ENCODE data around the gene RPS21.

Gene RPS21

DNA sequence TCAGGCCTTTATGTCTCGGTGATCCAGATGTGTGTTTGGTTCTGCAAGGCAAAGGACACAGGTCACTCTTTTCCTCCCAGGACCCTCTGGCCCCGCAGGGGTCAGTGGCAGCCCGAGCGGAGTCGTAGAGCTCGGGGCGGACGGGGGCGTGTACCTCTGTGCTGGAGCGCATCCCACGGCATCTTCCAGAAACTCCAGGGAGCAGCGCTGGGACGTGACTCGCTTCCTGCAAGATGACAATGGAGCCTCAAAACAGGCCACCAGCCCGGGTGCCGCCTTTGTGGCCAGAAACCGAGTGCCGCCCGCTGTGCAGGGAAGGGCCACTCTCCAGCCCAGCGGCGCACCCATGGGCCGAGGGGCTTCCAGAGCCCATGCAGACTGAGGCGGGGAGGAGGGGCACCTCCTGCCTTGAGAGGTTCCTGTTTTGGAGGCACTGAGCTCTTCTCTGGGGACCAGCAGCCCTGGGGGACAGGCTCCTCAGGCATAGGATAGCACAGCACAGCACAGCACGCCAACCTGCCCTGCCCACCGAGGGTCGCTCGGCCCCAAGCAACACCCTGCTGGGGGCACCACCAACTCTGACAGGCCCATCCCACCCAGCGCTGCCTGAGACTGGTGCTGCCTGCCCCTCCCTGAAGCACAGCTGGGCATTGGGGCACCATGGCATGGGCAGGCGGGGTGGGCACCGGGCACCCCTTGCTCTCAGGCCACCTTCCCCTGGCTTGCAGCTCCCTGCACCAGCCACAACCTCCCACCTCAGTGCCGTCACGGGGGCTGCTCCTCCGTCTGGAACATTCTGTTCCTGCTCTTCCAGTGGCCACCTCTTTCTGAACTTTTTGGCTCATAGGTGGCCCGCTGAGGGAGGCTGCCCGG lies 9.7 kb downstream of the RPS21 start:
- no peak for DNase-seq (ENCODE audit: low spot score)

DNA sequence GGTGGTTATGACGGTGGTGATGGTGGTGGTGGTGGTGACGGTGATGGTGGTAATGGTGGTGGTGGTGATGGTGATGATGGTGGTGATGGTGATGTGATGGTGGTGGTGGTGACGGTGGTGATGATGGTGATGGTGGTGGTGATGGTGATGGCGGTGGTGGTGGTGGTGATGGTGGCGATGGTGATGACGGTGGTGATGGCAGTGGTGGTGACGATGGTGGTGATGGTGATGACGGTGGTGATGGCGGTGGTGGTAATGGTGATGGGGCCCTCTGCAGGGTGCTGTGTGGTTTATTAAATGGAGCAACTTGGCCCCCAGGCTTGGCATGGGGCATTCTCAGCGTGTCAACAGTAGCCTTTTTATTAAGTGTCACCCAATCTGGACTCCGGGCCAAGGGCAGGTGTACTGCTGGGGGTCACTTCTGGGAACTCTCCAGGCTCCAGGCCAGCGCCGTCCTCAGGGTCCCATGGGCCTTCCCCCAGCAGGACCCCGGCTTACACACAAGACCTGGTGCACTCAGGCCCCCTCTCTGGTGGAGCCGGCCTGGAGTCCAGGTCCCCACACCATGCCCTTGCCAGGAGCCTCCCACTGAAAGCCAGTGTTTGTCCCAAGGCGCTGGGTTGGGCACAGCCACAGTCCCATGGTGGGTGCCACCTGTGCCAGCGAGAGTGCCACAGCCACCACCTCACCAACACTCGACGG lies 11.4 kb downstream of the RPS21 start:
- DNase-seq (ENCODE audit: low spot score) = no peak

DNA sequence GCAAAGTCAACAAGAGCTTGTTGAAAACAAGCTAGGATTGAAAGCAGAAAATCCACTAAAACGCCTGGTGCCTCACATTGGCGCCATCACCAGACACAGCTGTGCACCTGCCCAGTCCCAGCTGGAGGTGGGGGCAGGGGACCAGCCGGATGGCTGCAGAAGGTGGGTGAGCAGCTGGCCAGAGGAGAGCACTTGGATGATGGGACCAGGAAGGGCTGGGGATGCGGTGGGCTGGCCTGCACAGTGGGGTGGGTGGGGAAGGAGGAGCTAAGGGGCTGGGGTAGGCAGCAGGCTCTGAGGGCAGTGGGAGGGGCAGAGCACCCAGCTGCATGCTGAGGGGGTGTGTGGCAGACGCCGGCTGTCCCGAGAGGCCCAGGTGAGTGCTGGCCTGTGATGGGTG lies 13.1 kb downstream of the RPS21 start:
- DNase-seq (ENCODE audit: low spot score) = no peak

DNA sequence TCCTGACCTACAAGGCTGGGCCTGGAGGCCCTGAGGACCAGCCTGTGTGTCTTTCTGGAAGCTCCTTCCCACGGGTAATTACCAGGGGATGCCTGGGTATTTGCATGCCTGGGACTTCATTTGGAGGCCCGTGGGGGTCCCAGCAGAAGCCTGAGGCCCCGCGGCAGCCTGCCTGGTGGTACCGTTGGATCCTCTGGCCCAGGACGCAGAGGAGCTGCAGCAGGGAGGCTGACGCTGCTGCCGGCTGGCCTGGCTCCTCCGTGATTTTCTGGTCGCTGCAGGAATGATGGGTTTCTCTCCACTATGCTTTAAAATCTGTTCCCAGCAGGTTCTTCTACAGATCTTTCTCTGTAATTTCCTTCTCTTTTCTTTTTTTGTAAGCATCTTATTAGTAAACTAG lies 13.6 kb downstream of the RPS21 start:
- no peak for DNase-seq (ENCODE audit: low spot score)

DNA sequence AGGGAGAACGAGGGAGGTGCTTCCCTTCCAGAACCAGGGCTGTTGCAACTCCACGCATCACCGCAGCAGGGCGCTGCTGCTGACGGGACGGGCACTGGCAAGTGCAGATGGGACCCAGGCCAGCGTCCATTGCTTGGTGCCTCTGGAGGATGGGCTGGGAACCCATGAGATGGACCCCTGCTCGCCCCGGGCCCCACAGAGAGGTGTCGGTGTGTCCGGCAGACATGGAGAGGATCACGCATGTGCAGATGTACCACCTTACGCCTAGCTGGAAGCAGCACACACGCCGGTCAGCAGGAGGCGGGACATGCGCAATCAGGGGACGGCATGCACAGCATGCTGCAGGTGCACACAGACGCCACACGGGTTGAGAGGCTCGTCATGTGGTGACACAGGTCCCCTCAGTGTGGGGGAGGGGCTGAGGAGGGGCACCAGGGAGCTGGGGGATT lies 14.5 kb downstream of the RPS21 start:
- no peak for DNase-seq (ENCODE audit: low spot score)

DNA sequence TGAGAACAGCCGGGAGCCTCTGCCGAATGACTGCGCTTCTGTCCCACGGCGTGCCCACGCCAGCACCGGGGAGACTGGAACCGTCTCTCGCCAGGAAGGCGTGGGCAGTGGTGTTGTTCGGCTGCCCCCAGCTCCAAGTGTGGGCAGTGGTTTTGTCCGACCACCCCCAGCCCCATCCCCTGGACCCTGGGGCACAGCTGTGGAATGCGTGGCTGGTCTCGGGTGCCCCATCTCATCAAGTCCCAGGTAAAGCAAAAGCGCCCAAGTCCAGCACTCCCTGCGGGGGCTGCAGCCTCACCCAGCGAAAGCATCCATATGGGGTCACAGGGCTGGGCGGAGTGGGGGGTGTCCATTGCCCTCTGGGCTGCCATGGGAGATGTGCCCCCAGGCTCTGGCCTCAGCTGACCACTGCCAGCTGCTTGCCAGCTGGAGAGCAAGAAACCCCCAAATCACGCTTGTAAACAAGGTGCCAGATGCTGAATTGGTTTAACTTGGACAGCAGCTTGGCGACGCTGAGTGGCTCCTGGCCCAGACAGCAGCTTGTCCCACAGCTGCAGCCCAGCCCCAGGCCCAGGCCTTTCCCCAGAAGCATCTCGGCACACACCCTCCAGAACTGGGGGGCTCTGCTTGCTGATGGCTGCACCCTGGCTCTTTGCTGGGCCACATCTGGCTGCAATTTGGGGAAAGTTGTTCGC lies 15.7 kb downstream of the RPS21 start:
- DNase-seq (ENCODE audit: low spot score) = no peak

DNA sequence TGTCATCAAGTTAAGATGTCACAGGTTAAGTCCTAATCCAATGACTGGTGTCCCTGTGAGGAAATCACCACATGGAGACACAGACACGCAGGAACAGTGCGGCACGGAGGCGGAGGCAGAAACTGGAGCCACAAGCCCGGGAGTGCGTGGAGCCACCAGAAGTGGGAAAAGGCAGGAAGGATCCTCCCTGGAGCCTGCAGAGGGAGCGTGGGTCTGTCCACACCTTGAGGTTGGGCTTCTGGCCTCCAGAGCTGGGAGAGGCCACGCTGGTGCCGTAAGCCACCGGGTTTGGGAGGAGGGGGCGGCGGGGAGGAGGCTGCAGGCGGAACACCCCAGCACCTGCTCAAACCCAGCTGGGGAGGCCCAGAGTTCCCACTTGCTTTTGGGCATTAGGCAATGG lies 16.4 kb downstream of the RPS21 start:
- no peak for DNase-seq (ENCODE audit: low spot score)

DNA sequence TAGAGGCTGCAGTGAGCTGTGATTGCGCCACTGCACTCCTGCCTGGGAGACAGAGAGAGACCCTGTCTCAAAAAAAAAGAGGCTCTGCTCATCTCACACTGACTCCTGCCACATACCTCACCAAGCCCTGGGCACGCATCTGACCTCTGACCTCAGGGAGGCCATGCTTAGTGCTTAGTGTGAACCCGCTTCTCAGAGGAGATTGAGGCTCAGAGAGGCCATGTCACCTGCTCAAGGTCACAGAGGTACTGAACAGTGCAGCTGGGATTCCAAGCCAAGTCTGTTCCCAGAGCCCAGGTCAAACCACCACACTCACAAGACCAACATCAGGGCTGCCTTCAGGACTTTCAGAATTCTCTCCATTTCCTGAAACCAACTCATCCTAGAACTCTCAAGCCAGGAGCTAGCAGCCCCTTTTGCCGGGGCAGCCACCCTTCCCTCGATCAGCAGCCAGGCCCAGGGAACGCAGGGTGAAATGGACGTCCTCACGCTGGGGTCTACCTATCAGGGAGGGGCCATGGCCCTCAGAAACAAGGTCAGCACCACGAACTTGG lies 17.3 kb downstream of the RPS21 start:
- DNase-seq (ENCODE audit: low spot score) = no peak

DNA sequence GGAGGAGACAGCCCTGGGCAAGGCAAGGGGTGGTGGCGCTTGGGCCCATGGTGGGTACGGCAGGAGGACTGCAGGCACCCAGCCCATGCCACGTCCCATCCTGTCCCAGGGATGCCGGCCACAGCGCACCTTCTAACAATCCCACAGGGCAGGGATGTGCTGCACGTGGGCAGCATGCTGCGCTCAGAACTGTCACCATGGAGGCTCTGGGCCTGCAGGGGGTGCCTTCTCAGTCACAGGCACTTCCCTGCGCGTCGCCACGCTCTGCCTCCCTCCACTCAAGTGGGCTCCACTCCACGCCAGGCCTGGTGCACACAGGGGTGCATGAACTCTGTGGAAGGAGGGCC lies 17.8 kb downstream of the RPS21 start:
- DNase-seq (ENCODE audit: low spot score) = no peak

DNA sequence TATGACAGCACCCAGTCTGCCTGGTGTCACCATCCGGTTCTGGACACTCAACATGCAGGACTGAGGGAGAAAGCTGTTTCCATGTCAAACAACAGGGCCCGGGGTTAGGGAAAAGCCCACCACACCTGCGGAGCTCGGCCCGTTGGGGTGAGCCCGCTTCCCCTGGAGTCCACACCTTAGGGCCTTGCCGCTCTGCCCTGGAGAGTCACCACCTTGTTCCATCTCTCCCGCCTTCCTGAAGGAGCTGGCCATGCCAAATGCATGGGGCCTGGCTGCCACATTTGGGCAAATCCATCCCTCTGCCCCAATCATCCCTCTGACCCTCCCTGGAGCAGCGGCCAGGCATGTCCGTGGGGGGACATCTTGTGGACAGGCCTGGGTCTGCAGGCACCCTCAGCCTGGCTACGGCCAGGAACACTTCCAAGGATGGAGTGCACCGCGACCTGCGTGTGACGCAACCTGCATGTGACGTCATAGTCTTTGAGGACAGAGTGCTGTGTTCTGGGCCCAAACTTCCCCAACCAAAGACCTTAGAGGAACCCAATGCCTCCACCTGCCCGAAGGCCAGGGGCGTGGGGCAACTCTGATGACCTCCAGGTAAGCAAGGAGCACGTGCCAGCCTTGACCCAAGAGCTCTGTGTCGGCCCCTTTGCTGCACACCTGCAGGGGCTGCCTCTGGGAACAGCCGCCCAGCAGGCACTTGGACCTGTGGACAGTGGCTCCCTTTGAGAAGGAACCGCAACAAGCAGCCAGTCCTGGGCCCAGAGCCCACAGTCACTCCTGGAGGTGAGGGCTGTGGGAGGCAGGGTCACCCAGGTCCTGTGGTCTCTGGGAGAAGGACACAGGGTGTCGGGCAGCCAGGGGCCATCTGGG lies 18.4 kb downstream of the RPS21 start:
- no peak for DNase-seq (ENCODE audit: low spot score)

DNA sequence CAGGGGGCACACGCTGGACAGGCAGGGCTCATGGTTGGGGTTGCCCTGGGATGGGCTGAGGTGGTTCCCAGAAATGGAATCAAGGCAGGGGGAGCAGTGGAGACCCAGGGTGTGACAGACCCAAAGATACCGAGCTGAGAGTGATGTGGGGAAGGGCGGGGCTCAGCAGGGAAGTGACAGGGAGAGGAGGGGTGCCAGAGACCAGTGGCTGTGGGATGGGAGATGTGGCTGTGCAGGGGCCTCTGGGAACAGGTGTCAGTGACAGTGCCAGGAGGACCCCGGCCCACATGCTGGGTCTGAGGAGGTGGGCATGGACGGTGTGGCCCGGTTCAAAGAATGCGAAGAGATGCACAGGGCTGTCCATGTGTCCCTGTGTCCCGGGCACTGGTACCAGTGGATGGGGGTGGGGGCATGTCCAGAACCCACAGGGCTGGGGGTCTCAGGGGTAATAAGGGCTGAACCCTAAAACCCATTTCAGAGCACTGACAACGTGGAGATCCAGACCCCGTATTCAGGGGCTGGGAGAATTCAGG lies 19.1 kb downstream of the RPS21 start:
- no peak for DNase-seq (ENCODE audit: low spot score)

DNA sequence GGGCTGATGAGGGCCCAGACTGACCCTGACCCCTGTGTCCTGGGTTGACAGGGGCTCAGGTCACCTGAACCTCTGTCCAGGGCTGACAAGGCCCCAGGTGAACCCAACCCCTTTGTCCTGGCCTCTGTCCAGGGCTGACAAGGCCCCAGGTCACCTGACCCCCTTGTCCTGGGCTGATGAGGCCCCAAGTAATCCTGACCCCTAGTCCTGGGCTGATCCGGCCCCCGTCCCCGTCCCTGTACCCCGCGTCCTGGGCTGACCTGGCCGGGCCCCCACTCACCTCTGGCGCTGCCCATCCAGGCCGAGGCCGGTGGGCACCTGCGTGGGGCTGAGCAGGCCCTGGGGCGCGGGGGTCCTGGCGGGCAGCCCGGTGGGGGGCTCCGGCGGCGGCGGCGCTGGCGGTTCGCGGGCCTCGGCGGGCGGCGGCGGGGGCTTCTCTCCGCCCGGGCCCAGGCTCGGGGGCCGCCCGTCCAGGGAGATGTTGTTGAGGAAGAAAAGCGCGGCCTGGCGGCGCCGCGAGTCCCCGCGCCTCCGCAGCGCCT lies 19.8 kb downstream of the RPS21 start:
- DNase-seq (ENCODE audit: low spot score) = no peak

DNA sequence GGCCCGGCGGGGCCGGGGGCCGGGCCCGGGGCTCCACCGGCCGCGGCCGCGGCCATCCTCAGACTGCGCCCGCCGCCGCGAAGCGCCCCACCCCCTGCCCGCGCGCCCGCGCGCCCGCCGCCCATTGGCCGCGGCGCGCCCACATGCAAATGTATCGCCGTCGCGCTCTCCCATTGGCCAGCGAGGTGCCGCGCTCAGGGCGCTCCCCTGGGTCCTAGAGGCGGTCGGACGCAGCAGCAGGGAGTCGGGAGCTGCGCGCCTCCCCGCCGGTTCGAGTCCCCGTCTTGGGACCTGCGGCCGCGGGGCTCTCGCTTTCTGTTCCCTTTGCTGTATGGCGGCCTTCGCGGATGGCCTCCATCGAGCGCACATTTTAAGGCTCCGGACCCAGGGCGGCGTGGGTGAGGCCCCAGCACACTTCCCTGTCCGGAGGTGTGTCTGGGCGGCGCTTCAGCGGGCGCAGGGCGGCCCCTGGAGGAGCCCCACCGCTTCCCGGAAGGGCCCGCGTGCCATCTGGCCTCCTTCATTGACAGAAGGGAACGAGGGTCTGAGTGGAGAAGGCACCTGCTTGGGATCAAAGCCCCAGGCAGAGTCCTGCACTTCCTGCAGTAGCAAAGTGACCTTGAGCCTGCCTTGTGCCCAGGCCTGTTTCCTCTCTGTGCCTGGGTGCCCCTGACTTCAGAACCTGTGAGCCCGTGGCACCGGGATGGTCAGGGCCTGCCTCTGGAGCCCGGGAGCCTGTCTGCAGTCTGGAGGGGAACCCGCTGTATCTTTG lies 20.5 kb downstream of the RPS21 start, which contains the start of gene CABLES2:
Gene CABLES2 (minus strand): TSS at position 65 of the 772 bp plus-strand sequence. CDS start 9 bp downstream, at position 56.
- peak; percentile 90 for DNase-seq (ENCODE audit: low spot score)

DNA sequence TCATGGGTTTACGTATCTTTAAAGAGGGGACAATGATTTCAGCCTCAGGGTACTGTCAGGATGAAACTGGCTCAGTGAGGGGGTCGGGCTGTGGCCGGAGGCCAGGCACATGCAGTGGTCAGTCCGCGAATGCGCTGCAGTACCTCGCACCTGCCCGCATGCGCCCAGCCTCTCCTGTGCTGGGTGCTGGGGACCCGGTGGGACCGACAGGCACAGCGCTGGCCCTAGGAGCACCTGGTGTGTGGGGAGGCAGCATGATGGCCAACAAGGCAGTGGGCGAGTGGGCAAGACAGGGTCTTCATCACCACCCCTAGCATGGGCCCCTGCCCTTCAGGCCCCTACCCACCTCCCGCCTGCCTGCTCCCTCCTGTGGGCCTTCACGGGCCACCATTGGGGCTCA lies 21.2 kb downstream of the RPS21 start:
- DNase-seq (ENCODE audit: low spot score) = no peak

DNA sequence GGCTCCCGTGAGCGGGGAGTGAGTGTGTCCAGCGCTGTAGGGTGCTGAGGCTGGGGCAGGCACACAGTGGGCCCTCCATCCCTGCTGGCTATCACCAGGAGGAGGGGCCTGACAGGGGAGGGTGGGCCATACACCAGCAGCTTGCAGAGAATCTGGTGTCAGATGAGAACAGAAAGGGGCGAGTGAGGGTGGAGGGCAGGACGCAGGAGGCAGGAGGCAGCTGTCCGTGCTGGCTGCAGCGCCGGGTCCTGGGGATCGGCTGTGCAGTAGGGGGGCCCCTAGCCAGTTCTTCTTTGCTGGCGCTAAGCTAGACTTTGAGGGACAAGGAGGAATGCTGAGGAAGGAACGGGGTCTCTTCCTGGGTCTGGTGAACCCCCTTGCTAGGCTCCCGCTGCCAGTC lies 21.7 kb downstream of the RPS21 start:
- no peak for DNase-seq (ENCODE audit: low spot score)

DNA sequence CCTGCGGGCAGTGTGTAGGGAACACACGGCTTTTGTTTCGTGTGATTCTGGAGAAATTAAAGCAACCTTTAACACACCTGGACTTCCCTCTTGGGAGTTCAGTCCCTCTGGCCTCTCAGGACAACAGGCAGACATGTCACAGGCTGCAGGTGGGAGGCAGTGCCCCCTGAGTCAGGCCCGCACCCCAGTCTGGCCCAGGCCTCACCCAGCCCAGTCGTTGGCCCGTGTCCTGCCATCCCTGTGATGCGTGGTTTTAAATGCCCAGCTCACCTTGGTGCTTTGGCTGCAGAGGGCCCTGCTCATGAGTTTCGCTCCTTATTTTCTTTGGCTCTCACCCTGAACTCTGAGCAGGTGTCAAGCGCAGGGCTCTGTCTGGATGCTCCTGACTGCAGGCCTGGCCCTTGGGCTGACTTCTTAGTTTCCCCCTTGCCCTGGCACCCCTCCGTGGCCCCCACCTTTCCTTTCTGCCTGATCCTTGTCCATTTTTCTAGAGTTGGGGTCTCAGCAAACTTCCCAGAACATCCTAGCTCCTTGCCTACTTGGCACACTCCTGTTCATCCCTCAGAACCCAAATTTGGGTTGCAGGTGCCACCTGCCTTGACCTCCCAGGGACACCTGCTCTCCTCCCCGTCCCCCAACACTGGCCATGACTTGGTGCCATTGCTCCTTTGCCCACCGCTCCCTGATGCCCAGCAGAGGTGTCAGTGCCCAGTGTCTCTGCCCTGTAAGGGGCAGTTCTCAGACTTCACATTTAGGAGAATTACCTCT lies 22.4 kb downstream of the RPS21 start:
- no peak for DNase-seq (ENCODE audit: low spot score)

DNA sequence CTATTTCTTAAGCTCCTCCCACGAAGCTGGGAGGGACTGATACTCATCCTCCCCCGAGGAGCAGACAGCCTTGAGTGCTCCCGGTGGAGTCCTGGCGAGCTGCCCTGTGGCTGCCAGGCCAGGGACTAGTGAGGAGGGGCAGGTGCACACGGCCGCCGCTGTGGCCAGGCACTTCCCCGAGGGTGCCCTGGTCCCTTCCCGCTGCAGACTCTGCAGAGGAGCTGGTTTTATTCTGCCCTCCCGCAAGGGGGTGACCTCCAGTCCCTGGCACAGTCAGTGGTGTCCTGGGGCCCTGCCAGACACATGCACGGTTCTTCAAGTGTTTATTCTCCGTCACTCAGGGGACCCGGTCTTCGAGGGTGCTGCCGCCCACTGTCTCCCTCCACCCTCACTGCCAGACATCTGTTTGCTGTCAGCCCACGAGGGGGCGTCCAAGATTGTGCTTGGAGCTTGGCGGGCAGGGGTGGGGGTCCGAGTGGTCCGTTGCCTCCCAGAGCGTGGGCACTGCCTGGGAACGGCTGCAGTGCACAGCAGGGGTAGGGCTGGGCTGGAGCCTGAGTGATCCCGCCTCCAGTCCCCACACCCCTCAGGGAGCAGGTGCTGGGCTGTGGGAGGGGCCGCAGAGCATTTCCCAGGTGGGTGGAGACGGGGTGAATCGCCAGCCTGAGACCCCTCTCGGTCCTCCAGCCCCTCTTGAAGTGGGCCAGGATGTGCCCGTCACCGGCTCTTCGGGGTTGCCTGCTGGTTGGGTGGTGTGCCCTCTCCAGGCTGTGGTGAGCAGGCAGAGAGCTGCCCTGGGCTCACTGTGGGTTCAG lies 23.2 kb downstream of the RPS21 start:
- DNase-seq (ENCODE audit: low spot score) = no peak

DNA sequence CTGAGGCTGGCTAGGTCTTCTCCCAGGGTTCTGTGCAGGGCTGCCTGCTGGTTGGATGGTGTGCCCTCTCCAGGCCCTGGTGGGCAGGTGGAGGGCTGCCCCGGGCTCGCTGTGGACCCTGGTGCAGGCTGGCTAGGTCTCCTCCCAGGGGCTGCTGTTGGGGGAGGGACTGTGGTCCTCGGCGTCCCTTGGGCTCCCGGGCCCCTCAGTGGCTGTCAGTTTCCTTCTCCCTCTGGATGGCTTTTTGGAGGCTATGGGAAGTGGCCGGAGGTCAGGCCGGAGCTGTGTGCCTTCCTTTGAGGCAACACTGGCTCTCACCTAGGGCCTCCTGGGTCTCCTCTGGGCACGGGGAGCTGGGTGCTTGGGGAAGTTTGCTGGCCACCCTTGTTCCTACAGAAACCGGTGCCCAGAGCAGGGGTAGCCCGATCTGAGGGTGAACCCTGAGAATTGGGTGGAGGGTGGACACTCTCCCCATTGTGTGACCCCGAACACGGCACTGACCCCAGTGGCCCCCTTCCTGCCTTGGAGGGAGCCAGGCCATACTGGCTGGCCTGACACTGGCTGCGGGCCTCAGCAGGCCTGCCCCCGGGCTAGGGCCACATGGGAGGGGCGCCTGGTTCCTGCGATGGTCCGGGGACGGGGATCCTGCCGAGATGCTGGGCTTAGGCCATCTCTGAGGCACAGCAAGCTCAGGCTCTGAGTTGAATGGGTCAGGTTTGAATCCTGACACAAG lies 24.0 kb downstream of the RPS21 start:
- DNase-seq (ENCODE audit: low spot score) = no peak
